Left forelimb (tissue), 1 donor: ENCODE measurements around the gene AUTS2.

Experiments
- DNase-seq: peaks from one replicate; pipeline ENCODE4 v3.0.0-alpha.2; 2018; ENCODE audit warnings: low spot score

AUTS2 gene

GRCh38 chr7:70460562-70460961 is 862.3 kb downstream of the AUTS2 start:
- DNase-seq, result no peak

GRCh38 chr7:70463352-70463938 is 865.2 kb downstream of the AUTS2 start:
- no peak for DNase-seq

- DNase-seq, result no peak
These were observed 868.6 kb downstream of the AUTS2 start for GRCh38 chr7:70466725-70467364.

GRCh38 chr7:70470746-70471145 is 872.5 kb downstream of the AUTS2 start:
- DNase-seq, result no peak

GRCh38 chr7:70472601-70473237 is 874.4 kb downstream of the AUTS2 start:
- no peak for DNase-seq

- no peak for DNase-seq
These were observed 876.5 kb downstream of the AUTS2 start for GRCh38 chr7:70474639-70475234.

GRCh38 chr7:70477036-70478010 is 879.0 kb downstream of the AUTS2 start:
- DNase-seq, result no peak

- DNase-seq, result no peak
These were observed 881.1 kb downstream of the AUTS2 start for GRCh38 chr7:70479153-70480021.

GRCh38 chr7:70480927-70481569 is 882.8 kb downstream of the AUTS2 start:
- no peak for DNase-seq

- no peak for DNase-seq
These were observed 883.4 kb downstream of the AUTS2 start for GRCh38 chr7:70481570-70482123.

GRCh38 chr7:70484255-70484654 is 886.0 kb downstream of the AUTS2 start:
- DNase-seq, result no peak

GRCh38 chr7:70486977-70487376 is 888.7 kb downstream of the AUTS2 start:
- DNase-seq, result no peak

- DNase-seq, result no peak
These were observed 889.2 kb downstream of the AUTS2 start for GRCh38 chr7:70487428-70487827.

GRCh38 chr7:70487886-70488285 is 889.6 kb downstream of the AUTS2 start:
- no peak for DNase-seq

- DNase-seq, result no peak
These were observed 891.5 kb downstream of the AUTS2 start for GRCh38 chr7:70489813-70490212.

GRCh38 chr7:70492625-70493024 is 894.4 kb downstream of the AUTS2 start:
- no peak for DNase-seq

- no peak for DNase-seq
These were observed 896.2 kb downstream of the AUTS2 start for GRCh38 chr7:70494225-70495032.

GRCh38 chr7:70495033-70495376 is 896.7 kb downstream of the AUTS2 start:
- DNase-seq, result no peak

GRCh38 chr7:70497793-70498192 is 899.5 kb downstream of the AUTS2 start:
- no peak for DNase-seq
